Parathyroid adenoma (tissue), 2 donors: ENCODE measurements around the gene PRKAR1B.

Source experiments
- H2AFZ ChIP-seq: fragments of 300-600 bp; sonication (generic); one replicate; pipeline ENCODE4 v1.7.0; 2017; ENCODE audit warnings: antibody characterized with exemption, mild to moderate bottlenecking
- H3K27ac ChIP-seq: fragments of 300-600 bp; sonication (generic); one replicate; pipeline ENCODE4 v1.7.0; 2017
- H3K27me3 ChIP-seq: fragments of 300-600 bp; sonication (generic); one replicate; pipeline ENCODE4 v1.7.0; 2017; ENCODE audit warnings: low read length; ENCODE audit not compliant: control insufficient read depth, insufficient read depth
- H3K36me3 ChIP-seq: fragments of 300-600 bp; sonication (generic); one replicate; pipeline ENCODE4 v1.7.0; 2017; ENCODE audit warnings: low read length; ENCODE audit not compliant: control insufficient read depth, insufficient read depth
- H3K4me1 ChIP-seq: fragments of 300-600 bp; sonication (generic); one replicate; pipeline ENCODE4 v1.7.0; 2017; ENCODE audit warnings: control low read depth
- H3K4me2 ChIP-seq: fragments of 300-600 bp; sonication (generic); one replicate; pipeline ENCODE4 v1.7.0; 2017; ENCODE audit warnings: low read length
- H3K4me3 ChIP-seq: fragments of 300-600 bp; sonication (generic); one replicate; pipeline ENCODE4 v1.7.0; 2017; ENCODE audit warnings: low read depth, low read length
- H3K79me2 ChIP-seq: fragments of 300-600 bp; sonication (generic); one replicate; pipeline ENCODE4 v1.7.0; 2017; ENCODE audit warnings: control low read depth
- H3K9ac ChIP-seq: fragments of 300-600 bp; sonication (generic); one replicate; pipeline ENCODE4 v1.7.0; 2017; ENCODE audit warnings: mild to moderate bottlenecking
- H3K9me3 ChIP-seq: fragments of 300-600 bp; sonication (generic); one replicate; pipeline ENCODE4 v1.7.0; 2017; ENCODE audit warnings: low read length; ENCODE audit not compliant: control insufficient read depth
- CTCF ChIP-seq: fragments of 300-600 bp; sonication (generic); IDR thresholded peaks from one replicate; pipeline ENCODE4 v1.7.0; 2017; ENCODE audit warnings: antibody characterized with exemption, mild to moderate bottlenecking
- donor health status: primary hyperparathyroidism.

The PRKAR1B gene

GRCh38 chr7:608361-608760 is 118.7 kb downstream of the PRKAR1B start:
- Histone ChIP-seq H3K36me3 (no peaks in the 10 kb centered on the region), H3K79me2 (no peaks in the 10 kb centered on the region), H3K27ac (no peak overlapping the region), H3K4me3 (no peak overlapping the region), H3K9ac (no peak overlapping the region), H3K4me2 (no peak overlapping the region), H3K27me3 (no peaks in the 10 kb centered on the region), H2AFZ (no peak overlapping the region), H3K9me3 (no peaks in the 10 kb centered on the region), H3K4me1 (peaks cover 5% of the 10 kb centered on the region)
- TF ChIP-seq CTCF, result no peak

- Histone ChIP-seq H3K4me3 (no peak overlapping the region), H3K9ac (no peak overlapping the region), H3K4me1 (peaks cover 5% of the 10 kb centered on the region), H3K9me3 (no peaks in the 10 kb centered on the region), H3K36me3 (no peaks in the 10 kb centered on the region), H3K4me2 (no peak overlapping the region), H3K27me3 (no peaks in the 10 kb centered on the region), H3K27ac (no peak overlapping the region), H2AFZ (no peak overlapping the region), H3K79me2 (no peaks in the 10 kb centered on the region)
- TF ChIP-seq CTCF, result no peak
Measured at GRCh38 chr7:607938-608337, 119.1 kb downstream of the PRKAR1B start.

- no peaks in the 10 kb centered on the region for H3K79me2 ChIP-seq
- TF ChIP-seq CTCF, result no peak
- H3K27me3 ChIP-seq, result no peaks in the 10 kb centered on the region
- H3K9ac ChIP-seq, result no peak overlapping the region
- no peak overlapping the region for H3K27ac ChIP-seq
- no peak overlapping the region for H3K4me2 ChIP-seq
- no peaks in the 10 kb centered on the region for H3K9me3 ChIP-seq
- H3K36me3 ChIP-seq, result no peaks in the 10 kb centered on the region
- H2AFZ ChIP-seq, result no peak overlapping the region
- no peak overlapping the region for H3K4me3 ChIP-seq
- peaks cover under 1% of the 10 kb centered on the region for H3K4me1 ChIP-seq
Measured at GRCh38 chr7:605661-606450, 121.2 kb downstream of the PRKAR1B start.

GRCh38 chr7:604884-605531 is 122.1 kb downstream of the PRKAR1B start:
- peak overlapping the region; percentile 75 for H3K27ac ChIP-seq
- no peak overlapping the region for H2AFZ ChIP-seq
- no peaks in the 10 kb centered on the region for H3K27me3 ChIP-seq
- H3K9ac ChIP-seq, result no peak overlapping the region
- no peak overlapping the region for H3K4me2 ChIP-seq
- H3K36me3 ChIP-seq, result no peaks in the 10 kb centered on the region
- H3K9me3 ChIP-seq, result no peaks in the 10 kb centered on the region
- no peaks in the 10 kb centered on the region for H3K4me1 ChIP-seq
- peak overlapping the region; percentile 16 for H3K4me3 ChIP-seq
- TF ChIP-seq CTCF, result no peak
- H3K79me2 ChIP-seq, result no peaks in the 10 kb centered on the region
